Germinal center (tissue), 1 donor: Measurements from ENCODE around the gene ABLIM1.

ENCODE experiments used
- DNase-seq: peaks from one replicate; pipeline ENCODE4 v3.0.0; 2012; ENCODE audit warnings: mixed read lengths, low spot score

Gene ABLIM1

GRCh38 chr10:114448897-114449296 lies 209.2 kb downstream of the ABLIM1 start:
- DNase-seq: no peak

GRCh38 chr10:114445332-114445731 lies 212.7 kb downstream of the ABLIM1 start:
- DNase-seq: no peak

- DNase-seq: no peak
Measured at GRCh38 chr10:114444819-114445218, 213.3 kb downstream of the ABLIM1 start.

GRCh38 chr10:114442091-114442630 lies 215.9 kb downstream of the ABLIM1 start:
- DNase-seq: no peak

GRCh38 chr10:114441107-114441506 lies 217.0 kb downstream of the ABLIM1 start:
- DNase-seq: no peak

GRCh38 chr10:114437473-114438292 lies 220.4 kb downstream of the ABLIM1 start:
- peak; percentile 11 for DNase-seq

- no peak for DNase-seq
Measured at GRCh38 chr10:114436941-114437340, 221.1 kb downstream of the ABLIM1 start.

GRCh38 chr10:114432566-114433093 lies 225.4 kb downstream of the ABLIM1 start:
- DNase-seq: no peak

GRCh38 chr10:114431414-114432135 lies 226.5 kb downstream of the ABLIM1 start:
- DNase-seq: no peak

- DNase-seq: no peak
Measured at GRCh38 chr10:114430688-114431413, 227.2 kb downstream of the ABLIM1 start.

GRCh38 chr10:114429581-114430335 lies 228.3 kb downstream of the ABLIM1 start:
- no peak for DNase-seq

GRCh38 chr10:114427124-114427852 lies 230.8 kb downstream of the ABLIM1 start:
- DNase-seq: no peak

GRCh38 chr10:114426476-114426875 lies 231.6 kb downstream of the ABLIM1 start:
- no peak for DNase-seq

- no peak for DNase-seq
Measured at GRCh38 chr10:114420811-114421485, 237.1 kb downstream of the ABLIM1 start.

- DNase-seq: no peak
Measured at GRCh38 chr10:114418109-114418508, 240.0 kb downstream of the ABLIM1 start.

- DNase-seq: no peak
Measured at GRCh38 chr10:114412907-114413797, 244.9 kb downstream of the ABLIM1 start.

- DNase-seq: no peak
Measured at GRCh38 chr10:114408968-114409444, 249.1 kb downstream of the ABLIM1 start.

GRCh38 chr10:114408112-114408967 lies 249.7 kb downstream of the ABLIM1 start:
- no peak for DNase-seq
